Measurements from ENCODE around the gene SLC37A1. TPM values are rescaled to one million over a fixed set of nuclear protein-coding genes. Genes with fewer than 3 reads are reported as not detected.

SLC37A1 gene
- total and polyA plus RNA-seq, 5 experiments from 2014 or later = 2.7 to 18.7 (median 6.9) TPM

DNA sequence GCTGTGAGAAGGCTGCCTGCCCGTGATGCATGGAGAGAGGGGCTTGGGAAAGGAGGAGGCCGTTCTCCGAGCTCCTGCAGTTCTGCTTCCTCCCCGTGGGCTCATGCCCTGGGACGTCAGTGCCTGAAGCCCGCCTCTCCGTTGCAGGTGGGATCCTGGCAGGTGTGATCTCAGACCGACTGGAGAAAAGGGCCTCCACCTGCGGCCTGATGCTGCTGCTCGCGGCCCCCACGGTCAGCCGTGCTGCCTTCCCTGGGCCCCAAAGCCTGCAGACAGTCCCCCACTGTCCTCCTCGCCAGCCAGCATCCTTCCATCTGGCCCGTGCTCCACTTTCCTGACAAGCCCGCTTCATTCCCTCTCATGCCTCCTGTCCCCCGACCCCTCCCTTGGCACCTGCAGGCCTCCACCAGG lies 50.9 kb downstream of the SLC37A1 start:
- ATAC-seq (no peak), DNase-seq (no peak)
- Mint-ChIP-seq H3K27ac (no peak overlapping the region), H3K4me1 (peaks cover 0 to 3% (median 1%) of the 10 kb centered on the region in 4 donors), H3K36me3 (peaks cover 0 to 66% (median 28%) of the 10 kb centered on the region in 3 donors), H3K9me3 (no peaks in the 10 kb centered on the region), H3K4me3 (no peak overlapping the region), H3K27me3 (no peaks in the 10 kb centered on the region)
- POLR2A ChIA-PET = no interaction called here

DNA sequence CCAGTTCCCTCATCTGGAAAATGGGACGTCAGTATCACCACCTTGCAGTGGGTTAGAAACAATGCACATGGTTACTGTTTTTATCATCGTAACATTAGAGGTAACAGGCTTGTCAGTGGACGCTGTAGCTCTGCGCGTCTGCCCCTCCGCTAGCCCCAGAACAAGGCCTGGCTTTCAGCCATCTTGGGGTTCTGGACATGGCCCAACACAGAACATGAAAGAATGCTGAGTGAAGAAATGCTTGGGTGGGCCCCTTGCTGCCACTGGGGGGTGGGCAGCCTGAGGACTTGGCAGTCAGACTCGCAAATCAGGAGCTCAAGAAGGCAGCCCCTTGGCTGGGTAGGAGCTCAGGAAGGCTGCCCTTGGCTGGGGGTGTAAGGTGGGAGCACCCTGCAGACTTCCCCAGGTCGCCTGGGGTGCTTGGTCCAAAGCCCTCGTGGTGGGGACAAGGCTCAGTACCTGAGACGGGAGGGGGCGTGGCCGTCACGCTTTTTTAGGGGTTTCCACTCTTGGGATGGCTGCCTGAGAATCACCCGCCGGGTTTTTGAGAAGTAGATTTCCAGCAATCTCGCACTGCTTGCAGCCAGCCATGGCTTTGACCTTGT lies 51.7 kb downstream of the SLC37A1 start:
- no peak for ATAC-seq
- POLR2A ChIA-PET = interaction anchor here (0.7 kb wide), 1 partner anchor 13 kb away, joined by 3 read pairs; no protein-coding TSS in a partner anchor
- H3K36me3 Mint-ChIP-seq = peaks cover 0 to 60% (median 23%) of the 10 kb centered on the region in 3 donors
- peaks cover 0 to 3% (median 1%) of the 10 kb centered on the region in 4 donors for H3K4me1 Mint-ChIP-seq
- no peaks in the 10 kb centered on the region for H3K27me3 Mint-ChIP-seq
- no peaks in the 10 kb centered on the region for H3K9me3 Mint-ChIP-seq
- peak overlapping the region in 2 of 10 donors; percentile 29 to 46 for H3K27ac Mint-ChIP-seq
- DNase-seq = no peak
- H3K4me3 Mint-ChIP-seq = no peak overlapping the region

DNA sequence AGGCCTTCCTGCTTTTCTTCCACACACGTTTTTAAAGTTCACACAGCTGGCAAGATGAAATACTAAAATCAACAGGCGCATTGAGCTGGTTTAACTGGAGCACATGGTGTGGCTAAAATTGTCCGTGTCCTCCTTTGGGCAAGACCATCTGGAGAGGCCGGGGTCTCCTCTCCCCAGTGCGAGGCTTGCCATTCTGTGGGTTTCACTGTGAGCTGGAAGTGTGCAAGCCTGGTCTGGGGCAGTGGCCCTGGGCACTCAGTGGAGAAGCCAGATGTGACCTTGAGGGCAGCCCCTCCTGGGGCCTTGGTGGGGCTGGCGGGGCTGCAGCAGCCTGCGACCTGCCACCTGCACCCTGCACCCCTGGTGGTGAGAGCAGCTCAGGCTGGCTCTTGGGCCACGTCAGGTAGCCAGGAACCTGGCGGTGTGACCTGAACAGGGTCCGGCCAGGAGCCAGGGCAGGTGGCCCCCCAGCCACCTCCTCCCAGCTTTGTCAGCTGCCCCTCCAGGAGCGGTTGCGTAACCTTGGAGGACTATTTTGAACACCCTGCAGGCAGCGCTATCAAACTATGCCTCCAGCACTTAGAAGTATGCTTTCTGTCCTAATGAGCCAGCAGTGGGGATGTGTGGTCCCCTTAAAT lies 52.4 kb downstream of the SLC37A1 start:
- ATAC-seq (no peak), DNase-seq (peak in 1 of 10 donors; percentile 8)
- POLR2A ChIA-PET = interaction anchor here (0.7 kb wide), 1 partner anchor 12 kb away, joined by 3 read pairs; no protein-coding TSS in a partner anchor
- Mint-ChIP-seq H3K36me3 (peaks cover 0 to 61% (median 23%) of the 10 kb centered on the region in 3 donors), H3K9me3 (no peaks in the 10 kb centered on the region), H3K4me1 (peaks cover 0 to 3% (median 1%) of the 10 kb centered on the region in 4 donors), H3K27ac (peak overlapping the region in 1 of 10 donors; percentile 29), H3K27me3 (no peaks in the 10 kb centered on the region), H3K4me3 (peak overlapping the region in 1 of 10 donors; percentile 65)

DNA sequence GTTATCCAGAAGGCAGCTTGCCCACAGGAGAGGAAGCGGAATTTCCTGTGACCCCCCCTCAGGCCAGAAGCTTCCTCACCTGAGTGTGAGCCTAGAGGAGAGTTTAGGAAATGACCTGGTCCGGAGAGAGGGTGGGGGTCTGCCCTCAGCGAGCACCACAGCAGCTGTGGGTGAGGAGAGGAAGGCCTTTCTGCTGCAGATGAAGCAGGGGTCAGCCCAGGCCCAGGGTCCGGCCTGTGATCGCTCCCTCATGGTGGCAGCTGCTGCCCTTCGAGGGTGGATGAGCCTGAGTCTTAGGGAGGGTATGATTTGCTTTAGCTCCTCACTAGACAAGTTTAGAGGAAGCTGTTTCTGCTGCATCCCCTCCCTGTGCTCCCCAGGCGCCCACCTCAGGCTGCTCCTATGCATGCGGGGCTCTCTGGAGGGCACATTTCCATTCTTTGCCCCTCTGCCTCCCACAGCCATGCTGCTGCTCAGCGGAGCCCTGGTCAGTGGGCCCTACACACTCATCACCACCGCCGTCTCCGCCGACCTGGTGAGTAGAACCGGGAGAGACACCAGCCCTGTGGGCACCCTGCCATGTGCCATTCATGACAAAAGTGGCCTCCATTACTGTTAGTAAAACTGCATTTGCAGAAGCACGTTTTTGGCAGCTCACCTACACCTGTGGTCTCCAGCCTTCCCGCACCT lies 53.0 kb downstream of the SLC37A1 start:
- Mint-ChIP-seq H3K4me3 (peak overlapping the region in 1 of 10 donors; percentile 65), H3K27me3 (no peaks in the 10 kb centered on the region), H3K9me3 (no peaks in the 10 kb centered on the region), H3K36me3 (peaks cover 0 to 58% (median 27%) of the 10 kb centered on the region in 3 donors), H3K4me1 (peaks cover 0 to 2% (median 0%) of the 10 kb centered on the region in 4 donors), H3K27ac (no peak overlapping the region)
- ATAC-seq (no peak), DNase-seq (peak in 1 of 10 donors; percentile 10)
- POLR2A ChIA-PET = no interaction called here

DNA sequence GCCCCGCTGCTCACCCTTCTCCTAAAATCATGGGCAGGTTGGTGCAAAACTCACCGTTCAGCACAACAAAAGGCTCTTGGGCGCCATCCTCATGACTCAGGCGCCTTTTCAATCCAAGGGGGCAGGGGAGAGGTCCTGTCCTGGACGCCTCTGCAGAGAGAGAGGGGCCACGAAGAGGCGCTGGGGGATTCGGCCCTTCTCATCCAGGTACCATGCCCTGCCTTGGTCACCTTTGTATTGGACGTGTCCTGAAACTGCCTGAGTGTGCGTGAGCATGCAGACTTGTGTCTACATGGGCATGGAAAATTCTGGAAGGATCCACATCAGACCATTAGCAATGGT lies 53.5 kb downstream of the SLC37A1 start:
- no peak for DNase-seq
- Mint-ChIP-seq H3K4me3 (no peak overlapping the region), H3K36me3 (peaks cover 0 to 58% (median 29%) of the 10 kb centered on the region in 3 donors), H3K4me1 (peaks cover 0 to 4% (median 0%) of the 10 kb centered on the region in 4 donors), H3K9me3 (no peaks in the 10 kb centered on the region), H3K27ac (no peak overlapping the region), H3K27me3 (no peaks in the 10 kb centered on the region)
- ATAC-seq = no peak
- POLR2A ChIA-PET = no interaction called here

DNA sequence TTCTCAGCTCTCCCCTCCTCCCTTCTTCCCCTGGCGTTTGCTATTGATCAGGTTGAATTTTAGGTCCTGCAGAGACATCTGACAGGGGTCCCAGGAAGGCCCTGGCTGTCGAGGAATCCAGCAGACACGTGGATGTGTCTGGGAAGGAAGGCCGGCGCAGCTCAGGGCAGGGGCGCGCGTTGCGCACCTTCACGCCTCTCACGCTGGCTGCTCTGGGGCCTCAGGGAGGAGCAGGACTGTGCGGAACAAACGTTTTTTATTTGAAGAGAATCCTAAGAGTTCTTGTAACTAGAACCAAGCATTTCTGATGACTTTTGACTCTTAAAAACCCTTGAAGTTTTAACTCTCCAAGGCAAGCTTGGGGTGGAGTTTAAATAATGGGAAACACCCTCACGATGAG lies 54.2 kb downstream of the SLC37A1 start:
- H3K9me3 Mint-ChIP-seq = no peaks in the 10 kb centered on the region
- POLR2A ChIA-PET = no interaction called here
- H3K4me1 Mint-ChIP-seq = peaks cover 0 to 4% (median 0%) of the 10 kb centered on the region in 4 donors
- H3K36me3 Mint-ChIP-seq = peaks cover 0 to 56% (median 28%) of the 10 kb centered on the region in 3 donors
- ATAC-seq (no peak), DNase-seq (no peak)
- H3K27ac Mint-ChIP-seq = peak overlapping the region in 1 of 10 donors; percentile 66
- H3K4me3 Mint-ChIP-seq = no peak overlapping the region
- H3K27me3 Mint-ChIP-seq = no peaks in the 10 kb centered on the region

DNA sequence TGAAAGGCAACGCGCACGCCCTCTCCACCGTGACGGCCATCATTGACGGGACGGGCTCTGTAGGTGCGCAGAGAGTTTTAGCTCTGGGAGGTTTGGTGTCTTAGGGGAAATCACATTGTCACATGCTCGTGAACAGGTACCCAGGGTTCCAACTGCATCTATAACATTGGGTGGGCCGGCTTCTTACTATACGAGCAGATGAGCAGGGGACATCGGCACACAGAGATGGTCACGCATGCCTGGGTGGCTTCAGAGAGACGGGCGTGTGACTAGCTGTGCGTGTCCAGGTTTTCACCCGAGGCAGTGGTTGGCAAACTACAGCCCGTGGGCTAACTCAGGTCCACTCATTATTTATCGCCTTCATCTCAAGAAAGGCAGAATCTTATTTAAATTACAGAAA lies 54.7 kb downstream of the SLC37A1 start:
- Mint-ChIP-seq H3K9me3 (no peaks in the 10 kb centered on the region), H3K36me3 (peaks cover 0 to 57% (median 28%) of the 10 kb centered on the region in 3 donors), H3K4me3 (no peak overlapping the region), H3K27ac (peak overlapping the region in 1 of 10 donors; percentile 33), H3K27me3 (no peaks in the 10 kb centered on the region), H3K4me1 (peaks cover 0 to 4% (median 0%) of the 10 kb centered on the region in 4 donors)
- DNase-seq = no peak
- no peak for ATAC-seq
- POLR2A ChIA-PET = no interaction called here

DNA sequence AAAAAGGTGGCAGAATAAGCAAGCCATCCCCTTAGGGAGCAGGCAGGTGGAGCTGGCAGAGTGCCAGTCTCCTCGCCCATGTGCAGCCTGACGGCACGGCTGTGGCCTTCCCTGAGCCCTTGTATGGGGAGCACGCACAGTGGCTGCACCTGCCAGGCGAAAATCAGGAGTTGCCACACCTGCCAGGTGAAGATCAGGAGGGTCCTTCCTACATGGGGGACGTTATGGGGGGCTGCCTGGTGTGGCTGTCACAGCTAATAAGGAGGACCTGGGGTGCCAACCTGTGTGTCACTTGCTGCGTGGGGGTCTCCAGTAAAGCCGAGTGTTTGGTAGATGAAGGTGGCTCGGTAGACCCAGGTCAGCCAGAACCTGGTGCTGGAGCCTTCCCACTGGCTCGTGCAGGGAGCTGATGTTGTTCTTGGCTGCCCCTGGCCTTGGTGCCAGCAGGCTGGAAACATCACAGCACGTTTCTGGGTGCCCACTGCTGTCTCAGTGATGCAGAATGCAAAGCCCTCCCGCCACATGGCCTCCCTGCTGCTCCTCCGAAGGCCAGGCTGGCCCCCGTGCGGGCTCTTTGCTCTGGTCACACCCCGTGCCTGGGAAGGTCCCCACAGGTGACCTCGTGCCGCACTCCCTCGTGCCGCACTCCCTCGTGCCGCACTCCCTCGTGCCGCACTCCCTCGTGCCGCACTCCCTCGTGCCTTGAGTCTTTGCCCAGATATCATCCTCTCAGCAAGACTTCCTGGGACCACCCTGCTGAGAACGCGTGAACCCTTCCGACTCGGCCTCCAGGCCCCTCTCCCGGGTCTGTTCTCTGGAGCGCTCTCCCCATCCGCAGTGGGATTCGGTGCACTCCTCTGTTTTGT lies 55.4 kb downstream of the SLC37A1 start:
- H3K9me3 Mint-ChIP-seq = no peaks in the 10 kb centered on the region

DNA sequence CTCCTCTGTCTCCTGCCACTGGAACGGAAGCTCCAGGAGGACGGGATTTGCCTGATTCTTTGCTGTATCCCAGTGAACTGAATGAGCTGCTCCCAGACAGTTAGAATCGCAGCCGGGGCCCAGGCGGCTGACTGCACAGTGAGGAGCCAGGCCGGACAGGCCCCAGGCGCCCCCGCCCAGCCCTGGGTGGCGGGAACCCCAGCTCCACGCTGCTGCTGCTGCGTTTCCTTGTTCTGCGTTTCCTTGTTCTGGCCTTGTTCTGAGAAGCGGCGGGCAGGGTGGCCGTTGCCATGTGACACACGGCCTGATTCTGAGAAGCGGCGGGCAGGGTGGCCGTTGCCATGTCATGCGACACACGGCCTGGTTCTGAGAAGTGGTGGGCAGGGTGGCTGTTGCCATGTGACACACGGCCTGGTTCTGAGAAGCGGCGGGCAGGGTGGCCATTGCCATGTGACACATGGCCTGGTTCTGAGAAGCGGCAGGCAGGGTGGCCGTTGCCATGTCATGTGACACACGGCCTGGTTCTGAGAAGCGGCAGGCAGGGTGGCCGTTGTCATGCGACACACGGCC lies 56.2 kb downstream of the SLC37A1 start:
- Mint-ChIP-seq H3K27me3 (no peaks in the 10 kb centered on the region), H3K27ac (no peak overlapping the region)

More for the DNA sequence above, 55.4 kb downstream of the SLC37A1 start:
- H3K27me3 Mint-ChIP-seq = no peaks in the 10 kb centered on the region
- H3K36me3 Mint-ChIP-seq = peaks cover 0 to 58% (median 24%) of the 10 kb centered on the region in 3 donors
- H3K27ac Mint-ChIP-seq = peak overlapping the region in 1 of 10 donors; percentile 29
- peaks cover 0 to 4% (median 0%) of the 10 kb centered on the region in 4 donors for H3K4me1 Mint-ChIP-seq
- H3K4me3 Mint-ChIP-seq = no peak overlapping the region
- ATAC-seq (no peak), DNase-seq (peak in 1 of 10 donors; percentile 15)
- POLR2A ChIA-PET = interaction anchor here (0.6 kb wide), 1 partner anchor 262 kb away, joined by 3 read pairs; no protein-coding TSS in a partner anchor

DNA sequence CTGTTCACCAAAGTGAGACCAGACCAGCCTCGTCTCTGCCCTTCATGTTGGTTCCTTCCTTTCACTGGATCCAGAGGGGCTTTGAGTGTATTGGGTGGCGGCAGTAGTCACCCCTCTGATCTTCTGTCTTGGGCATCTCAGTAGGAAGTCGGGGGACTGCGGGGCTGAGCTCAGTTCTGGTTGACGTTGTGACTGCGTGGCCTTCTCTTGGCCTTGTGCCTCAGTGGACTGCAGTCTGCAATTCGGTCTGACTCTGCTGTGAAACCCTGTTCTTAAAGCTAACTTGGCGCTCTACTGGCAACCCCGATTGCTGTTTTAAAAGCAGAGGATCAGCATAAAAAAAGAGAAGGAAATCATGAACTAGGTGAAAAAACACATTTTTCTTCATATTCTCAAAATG lies 56.7 kb downstream of the SLC37A1 start:
- Mint-ChIP-seq H3K4me1 (peaks cover 0 to 4% (median 0%) of the 10 kb centered on the region in 4 donors), H3K4me3 (no peak overlapping the region), H3K27me3 (no peaks in the 10 kb centered on the region), H3K9me3 (no peaks in the 10 kb centered on the region), H3K27ac (no peak overlapping the region), H3K36me3 (peaks cover 0 to 54% (median 22%) of the 10 kb centered on the region in 3 donors)
- POLR2A ChIA-PET = no interaction called here
- no peak for DNase-seq
- ATAC-seq = no peak

More for the DNA sequence above, 56.2 kb downstream of the SLC37A1 start:
- no peak for ATAC-seq
- Mint-ChIP-seq H3K9me3 (no peaks in the 10 kb centered on the region), H3K4me1 (peaks cover 0 to 4% (median 0%) of the 10 kb centered on the region in 4 donors), H3K36me3 (peaks cover 0 to 55% (median 21%) of the 10 kb centered on the region in 3 donors), H3K4me3 (no peak overlapping the region)
- peak in 1 of 10 donors; percentile 14 for DNase-seq
- POLR2A ChIA-PET = interaction anchor here (0.6 kb wide), 1 partner anchor 262 kb away, joined by 3 read pairs; no protein-coding TSS in a partner anchor

DNA sequence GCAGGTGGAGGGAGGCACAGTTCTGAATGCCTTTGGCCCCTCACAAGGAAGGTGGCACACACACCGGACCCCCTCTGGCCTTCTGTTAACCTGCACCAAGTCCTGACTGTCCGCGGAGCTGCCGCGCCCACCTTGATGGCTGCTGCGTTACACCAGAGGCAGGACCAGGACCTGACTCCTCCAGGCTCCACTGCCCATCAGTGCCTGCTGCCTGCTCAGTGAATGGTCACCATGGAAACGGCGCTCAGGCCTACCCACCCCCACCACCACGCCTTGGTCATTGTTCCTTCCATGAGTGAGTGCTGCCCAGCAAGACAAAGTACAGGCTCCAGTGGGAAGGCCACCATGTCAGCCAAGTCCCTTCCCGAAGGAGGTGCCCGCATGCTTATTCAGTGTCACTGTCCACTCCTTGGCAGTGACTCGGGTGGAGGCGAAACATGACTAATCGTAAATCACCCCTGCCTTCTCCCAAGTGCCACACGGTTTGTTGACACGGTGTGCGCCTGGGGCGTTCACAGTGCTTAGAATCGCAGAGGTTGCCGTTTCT lies 57.3 kb downstream of the SLC37A1 start:
- POLR2A ChIA-PET = no interaction called here
- H3K9me3 Mint-ChIP-seq = peaks cover 0 to 3% (median 0%) of the 10 kb centered on the region in 9 donors
- H3K27ac Mint-ChIP-seq = peak overlapping the region in 2 of 10 donors; percentile 33 to 44
- H3K4me3 Mint-ChIP-seq = no peak overlapping the region
- H3K4me1 Mint-ChIP-seq = peaks cover 0 to 4% (median 0%) of the 10 kb centered on the region in 4 donors
- DNase-seq (peak in 1 of 10 donors; percentile 13), ATAC-seq (no peak)
- peaks cover 5 to 56% (median 26%) of the 10 kb centered on the region in 3 donors for H3K36me3 Mint-ChIP-seq
- H3K27me3 Mint-ChIP-seq = no peaks in the 10 kb centered on the region

All from naive thymus-derived CD8-positive, alpha-beta T cell (primary cell).